D721Med (cell line): Measurements from ENCODE around the gene ATP6V0E1.

Source experiments
- DNase-seq: peaks from one replicate; pipeline ENCODE4 v3.0.0; 2011; ENCODE audit warnings: low spot score; ENCODE audit not compliant: insufficient read length
- FAIRE-seq: peaks from 2 replicates; lab custom pipeline; 2011; peaks lifted over from hg19 to GRCh38; lab: Jason Lieb, UNC
- CTCF ChIP-seq: IDR thresholded peaks from 2 replicates; pipeline ENCODE4 v1.5.1; 2012; ENCODE audit warnings: mild to moderate bottlenecking, control low read depth; ENCODE audit not compliant: insufficient read depth; ENCODE audit errors: missing control alignments

The ATP6V0E1 gene

DNA sequence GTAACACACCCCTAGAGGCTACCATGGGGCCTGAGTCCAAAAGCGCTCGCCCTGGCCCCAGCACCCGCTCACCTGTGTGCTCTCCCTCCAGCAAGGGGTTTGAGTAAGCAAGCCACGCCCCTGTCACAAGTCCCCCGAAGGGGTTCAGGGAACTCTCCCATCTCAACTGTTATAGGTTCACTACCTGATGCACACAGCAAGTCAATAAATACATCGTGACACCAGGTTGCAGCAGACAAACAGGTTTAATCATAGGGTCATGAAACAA lies 64.2 kb downstream of the ATP6V0E1 start:
- FAIRE-seq (no peak), DNase-seq (no peak)
- no peak for TF ChIP-seq CTCF

DNA sequence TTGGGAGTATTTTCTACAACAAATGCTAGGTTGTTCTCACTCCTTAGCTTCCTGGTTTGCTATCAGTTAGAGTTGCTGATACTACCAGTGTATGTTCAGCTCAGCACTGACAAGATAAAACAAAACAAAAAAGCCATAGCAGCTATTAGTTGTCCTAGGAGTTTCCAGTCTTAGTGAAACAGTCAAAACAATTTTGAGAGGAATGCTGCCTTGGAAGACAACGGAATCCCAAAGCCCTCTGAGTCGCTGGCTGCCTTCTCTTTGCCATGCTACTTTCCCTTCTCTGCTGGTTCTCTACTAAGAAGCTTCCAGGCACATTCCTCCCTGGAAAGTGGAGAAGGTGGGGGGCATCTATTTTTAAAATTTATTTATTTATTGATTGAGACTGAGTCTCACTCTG lies 67.2 kb downstream of the ATP6V0E1 start:
- no peak for TF ChIP-seq CTCF
- FAIRE-seq = no peak
- no peak for DNase-seq

- no peak for DNase-seq
- no peak for FAIRE-seq
- TF ChIP-seq CTCF = no peak
Measured at GRCh38 chr5:173051746-173052145, 68.2 kb downstream of the ATP6V0E1 start.

DNA sequence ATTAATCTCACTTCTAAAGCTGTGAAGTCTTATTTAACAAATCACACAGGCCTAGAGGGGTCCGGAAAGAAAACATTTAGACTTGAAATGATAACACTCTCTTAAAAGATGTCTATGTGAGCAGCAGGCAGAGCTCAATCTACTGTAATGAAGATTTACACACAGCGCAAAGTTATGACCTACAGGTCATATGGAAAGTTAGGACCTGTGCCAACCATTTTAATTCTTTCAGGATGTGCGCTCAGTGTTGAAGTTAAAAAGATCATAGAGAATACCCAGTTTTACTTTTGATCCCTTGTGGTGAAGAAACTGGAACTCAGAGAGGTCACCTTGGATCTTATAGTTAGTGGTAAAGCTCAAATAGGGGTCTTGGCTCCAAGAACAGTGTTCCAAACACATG lies 69.5 kb downstream of the ATP6V0E1 start:
- TF ChIP-seq CTCF = no peak
- no peak for DNase-seq
- no peak for FAIRE-seq

DNA sequence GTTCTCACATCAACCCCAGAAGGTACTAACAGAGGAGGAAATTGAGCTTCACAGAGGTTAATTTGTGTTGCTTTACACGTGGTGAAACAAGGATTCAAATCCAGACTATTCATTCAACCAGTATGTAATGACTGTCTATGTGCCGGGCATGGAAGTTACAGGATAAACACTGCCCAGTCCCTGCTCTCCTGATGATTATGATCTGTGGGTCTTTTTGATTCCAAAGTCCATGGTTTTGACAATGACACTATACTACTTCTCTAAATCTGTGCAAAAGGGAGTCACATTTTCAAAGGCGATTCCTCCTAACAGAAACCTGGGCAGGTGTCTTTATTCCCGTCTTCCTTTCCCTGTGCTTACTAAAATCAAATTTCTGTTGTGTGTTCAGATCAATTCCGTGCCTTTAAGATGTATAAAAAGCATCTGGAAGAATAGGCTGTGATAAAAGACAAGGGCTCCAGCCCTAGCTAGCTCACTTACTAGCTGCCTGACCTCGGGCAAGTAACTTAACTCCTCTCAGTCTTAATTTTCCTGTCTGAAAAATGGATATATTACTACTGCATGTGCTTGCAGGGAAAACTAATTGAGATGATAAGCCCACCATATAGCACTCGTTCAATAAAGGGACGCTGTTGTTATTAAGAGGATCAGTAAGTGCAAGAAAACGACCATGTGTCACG lies 71.6 kb downstream of the ATP6V0E1 start:
- no peak for TF ChIP-seq CTCF
- FAIRE-seq = no peak
- no peak for DNase-seq

GRCh38 chr5:173055722-173055982 lies 72.1 kb downstream of the ATP6V0E1 start:
- DNase-seq (no peak), FAIRE-seq (no peak)
- no peak for TF ChIP-seq CTCF

- no peak for FAIRE-seq
- no peak for TF ChIP-seq CTCF
- peak; percentile 79 for DNase-seq
Measured at GRCh38 chr5:173055983-173056782, 72.6 kb downstream of the ATP6V0E1 start, which contains the start of gene CREBRF. CREBRF (plus strand) TSS chr5:173056352; CDS start chr5:173080776, 24,424 bp downstream.
